AG09309 (cell line): ENCODE measurements around the gene HAUS1.
"Not testable (repeated sequence)": the region's sequence is repeated elsewhere in the genome, so short reads cannot be mapped to it uniquely, and the experiment has no call there.

Experiments used
- DNase-seq: peaks from one replicate; pipeline ENCODE4 v3.0.0-alpha.2; 2010; ENCODE audit warnings: low read depth
- H3K4me3 ChIP-seq: 2 replicates; pipeline ENCODE4 v1.5.1; 2011; ENCODE audit warnings: mild to moderate bottlenecking, low read depth, low read length, moderate library complexity; ENCODE audit not compliant: control insufficient read depth
- TF ChIP-seq, protein P1 (sequence below): IDR thresholded peaks from 2 replicates; pipeline ENCODE4 v1.5.1; 2011; ENCODE audit warnings: mild to moderate bottlenecking, low read depth, low read length, inconsistent platforms; ENCODE audit not compliant: insufficient read depth, control insufficient read depth; ENCODE audit errors: missing control alignments

HAUS1 gene

DNA sequence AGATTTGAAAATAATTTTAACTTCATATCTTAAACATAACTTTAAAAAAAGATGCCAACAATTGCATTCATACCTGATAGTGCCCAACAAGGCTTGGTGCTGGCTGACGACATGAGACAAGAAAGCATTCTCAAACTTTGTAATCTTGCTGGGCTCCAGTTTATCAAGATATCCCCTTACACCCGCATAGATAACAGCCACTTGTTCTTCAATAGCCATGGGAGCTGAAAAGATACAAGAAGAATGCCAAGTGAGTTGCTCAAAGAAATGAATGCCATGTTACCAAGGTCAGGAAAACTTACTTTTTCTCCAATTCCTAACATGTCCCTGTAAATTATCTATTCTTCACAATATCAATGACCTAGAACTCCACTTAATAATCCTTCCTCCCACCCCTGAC, 19.8 kb upstream of the HAUS1 start:
- TF ChIP-seq, protein P1, sequence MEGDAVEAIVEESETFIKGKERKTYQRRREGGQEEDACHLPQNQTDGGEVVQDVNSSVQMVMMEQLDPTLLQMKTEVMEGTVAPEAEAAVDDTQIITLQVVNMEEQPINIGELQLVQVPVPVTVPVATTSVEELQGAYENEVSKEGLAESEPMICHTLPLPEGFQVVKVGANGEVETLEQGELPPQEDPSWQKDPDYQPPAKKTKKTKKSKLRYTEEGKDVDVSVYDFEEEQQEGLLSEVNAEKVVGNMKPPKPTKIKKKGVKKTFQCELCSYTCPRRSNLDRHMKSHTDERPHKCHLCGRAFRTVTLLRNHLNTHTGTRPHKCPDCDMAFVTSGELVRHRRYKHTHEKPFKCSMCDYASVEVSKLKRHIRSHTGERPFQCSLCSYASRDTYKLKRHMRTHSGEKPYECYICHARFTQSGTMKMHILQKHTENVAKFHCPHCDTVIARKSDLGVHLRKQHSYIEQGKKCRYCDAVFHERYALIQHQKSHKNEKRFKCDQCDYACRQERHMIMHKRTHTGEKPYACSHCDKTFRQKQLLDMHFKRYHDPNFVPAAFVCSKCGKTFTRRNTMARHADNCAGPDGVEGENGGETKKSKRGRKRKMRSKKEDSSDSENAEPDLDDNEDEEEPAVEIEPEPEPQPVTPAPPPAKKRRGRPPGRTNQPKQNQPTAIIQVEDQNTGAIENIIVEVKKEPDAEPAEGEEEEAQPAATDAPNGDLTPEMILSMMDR = no peak
- no peak for DNase-seq
- no peak overlapping the region for H3K4me3 ChIP-seq

DNA sequence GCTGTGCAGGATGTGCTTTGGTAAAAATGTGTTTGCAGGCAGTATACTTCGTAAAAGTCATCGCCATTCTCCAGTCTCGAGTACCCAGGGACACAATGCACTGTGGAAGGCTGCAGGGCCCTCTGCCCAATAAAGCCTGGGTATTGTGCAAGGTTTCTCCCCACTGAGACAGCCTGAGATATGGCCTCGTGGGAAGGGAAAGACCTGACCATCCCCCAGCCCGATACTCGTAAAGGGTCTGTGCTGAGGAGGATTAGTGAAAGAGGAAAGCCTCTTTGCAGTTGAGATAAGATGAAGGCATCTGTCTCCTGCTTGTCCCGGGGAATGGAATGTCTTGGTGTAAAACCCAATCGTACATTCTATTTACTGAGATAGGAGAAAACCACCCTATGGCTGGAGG, 15.7 kb upstream of the HAUS1 start:
- not testable (repeated sequence) for DNase-seq, H3K4me3 ChIP-seq

DNA sequence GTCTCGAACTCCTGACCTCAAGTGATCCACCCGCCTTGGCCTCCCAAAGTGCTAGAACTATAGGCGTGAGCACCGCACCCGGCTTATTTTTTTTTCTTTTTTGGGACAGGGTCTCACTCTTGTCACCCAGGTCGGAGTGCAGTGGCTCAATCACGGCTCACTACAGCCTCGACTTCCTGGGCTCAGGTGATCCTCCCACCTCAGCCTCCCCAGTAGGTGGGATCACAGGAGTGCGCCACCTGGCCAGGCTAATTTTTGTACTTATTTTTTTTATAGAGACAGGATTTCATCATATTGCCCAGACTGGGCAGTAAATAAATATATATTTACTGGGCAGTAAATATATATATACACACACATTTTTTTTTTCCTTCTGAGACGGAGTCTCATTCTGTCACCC, 8.7 kb upstream of the HAUS1 start:
- TF ChIP-seq, protein P1 = no peak
- H3K4me3 ChIP-seq = no peak overlapping the region
- DNase-seq = no peak

DNA sequence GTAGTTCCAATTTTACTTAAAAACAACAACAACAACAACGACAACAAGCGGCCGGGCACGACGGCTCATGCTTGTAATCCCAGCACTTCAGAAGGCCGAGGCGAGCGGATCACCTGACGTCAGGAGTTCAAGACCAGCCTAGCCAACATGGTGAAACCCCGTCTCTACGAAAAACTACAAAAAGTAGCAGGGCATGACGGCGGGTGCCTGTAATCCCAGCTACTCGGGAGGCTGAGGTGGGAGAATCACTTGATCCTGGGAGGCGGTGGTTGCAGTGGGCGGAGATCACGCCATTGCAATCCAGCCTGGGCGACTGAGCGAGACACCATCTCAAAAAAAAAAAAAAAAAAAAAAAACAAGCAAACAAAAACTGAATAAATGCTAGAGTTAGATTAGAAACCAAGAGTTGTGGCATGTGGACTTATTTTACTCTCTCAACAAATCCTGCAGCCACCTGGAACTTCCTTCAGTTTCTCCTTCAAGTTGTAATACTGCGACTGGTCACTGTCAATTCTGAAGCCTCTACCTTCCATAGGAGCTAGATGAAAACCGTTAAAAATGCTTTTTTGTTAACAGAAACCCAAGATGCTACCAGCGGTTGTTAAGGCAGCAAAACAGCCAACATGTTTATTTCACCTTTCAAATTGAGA, 7.4 kb upstream of the HAUS1 start:
- no peak for DNase-seq
- TF ChIP-seq, protein P1 = no peak
- peak overlapping the region; percentile 76 for H3K4me3 ChIP-seq

DNA sequence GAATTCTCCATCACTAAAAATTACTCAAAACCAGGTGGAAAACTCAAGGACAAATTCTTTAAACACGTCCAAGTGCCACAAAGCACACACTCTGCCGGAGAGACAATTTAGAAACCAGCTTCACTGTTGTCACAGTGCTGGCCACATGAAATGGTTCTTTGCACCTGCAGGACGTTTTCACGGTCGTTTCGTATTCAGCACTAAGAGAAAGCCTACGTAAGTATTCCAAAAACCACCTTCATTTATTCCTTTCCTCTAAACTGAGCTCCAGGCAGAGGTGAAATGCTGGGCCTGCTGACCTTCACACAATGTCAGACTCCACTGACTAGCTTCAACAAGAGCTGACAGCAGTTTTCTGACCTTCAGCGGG, 6.8 kb upstream of the HAUS1 start:
- TF ChIP-seq, protein P1 = no peak
- DNase-seq = no peak

DNA sequence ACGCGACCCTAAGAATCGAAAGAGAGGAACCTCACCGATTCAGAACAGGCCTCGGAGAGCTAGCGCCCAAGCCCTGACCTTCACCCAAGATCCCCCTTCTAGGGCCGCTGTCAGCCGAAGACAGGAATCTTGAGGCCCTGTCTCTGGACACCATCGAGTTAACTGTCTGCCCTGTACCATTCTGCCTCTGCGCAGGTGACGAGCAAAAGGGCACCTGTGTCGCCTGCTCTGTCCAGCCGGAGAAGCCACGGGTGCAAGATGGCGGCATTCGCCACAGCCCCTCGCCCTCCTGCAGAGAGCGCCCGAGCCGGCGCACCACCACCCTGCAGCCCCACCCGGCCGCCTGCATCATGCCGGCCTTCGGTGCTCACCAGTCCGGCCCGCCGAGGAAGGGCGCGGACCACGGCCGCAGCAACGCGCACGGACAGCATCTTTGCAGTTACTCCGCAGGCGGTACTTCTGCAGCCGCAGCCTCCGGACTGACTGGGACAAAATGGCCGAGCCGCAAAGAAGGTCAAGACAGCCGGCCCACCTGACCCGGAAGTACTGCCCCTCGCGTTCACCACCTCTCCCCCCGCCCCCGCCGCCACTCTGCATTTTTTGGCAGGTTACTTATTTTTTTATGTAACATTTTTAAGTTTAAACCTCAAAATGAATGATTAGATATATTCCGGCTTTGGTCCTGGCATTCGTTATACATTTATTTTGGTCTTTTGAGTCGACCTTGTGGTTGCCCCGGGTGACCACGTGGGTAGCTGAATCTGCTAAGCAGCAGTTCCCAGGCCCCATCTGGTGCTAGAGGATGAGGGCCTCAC, 6.2 kb upstream of the HAUS1 start, which contains the start of gene ATP5F1A:
Gene ATP5F1A (minus strand): TSS at position 496 of the 815 bp plus-strand sequence. CDS start 65 bp downstream, at position 431.
- H3K4me3 ChIP-seq = peak within 1 kb of the TSS; percentile 76
- DNase-seq = no peak
- TF ChIP-seq, protein P1 = no peak

More for the DNA sequence above, 6.8 kb upstream of the HAUS1 start:
- H3K4me3 ChIP-seq = peak overlapping the region; percentile 76

DNA sequence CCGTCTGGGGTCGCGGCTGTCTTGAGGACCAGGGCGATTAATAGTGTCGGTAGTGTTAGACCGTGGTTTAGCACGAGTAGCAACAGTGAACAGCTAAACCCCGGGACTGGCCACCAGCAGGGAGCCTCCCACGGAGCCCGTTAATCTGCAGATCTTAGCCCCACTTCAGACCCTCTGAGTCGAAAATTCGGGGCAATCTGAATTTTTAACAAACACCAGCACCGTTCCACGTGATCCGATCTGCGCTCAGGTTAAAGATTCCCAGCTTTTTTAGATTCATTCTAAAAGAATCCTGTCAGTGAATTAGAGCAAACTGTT, 5.6 kb upstream of the HAUS1 start:
- DNase-seq = no peak
- TF ChIP-seq, protein P1 = no peak
- peak overlapping the region; percentile 76 for H3K4me3 ChIP-seq
